Activated T-helper 1 cell treated with anti-CD3 and anti-CD28 coated beads, Interleukin-2, amount 50 U/mL, for 16 hours (primary cell): Measurements from ENCODE around the gene FBXO46.
"Not testable (repeated sequence)": the region's sequence is repeated elsewhere in the genome, so short reads cannot be mapped to it uniquely, and the experiment has no call there.

Source experiments
- DNase-seq, 2 donors: peaks; one replicate each; pipeline ENCODE4 v3.0.0-alpha.2; 2020; ENCODE audit warnings: low read depth in 1 of 2, low spot score in 1 of 2

Gene FBXO46

DNA sequence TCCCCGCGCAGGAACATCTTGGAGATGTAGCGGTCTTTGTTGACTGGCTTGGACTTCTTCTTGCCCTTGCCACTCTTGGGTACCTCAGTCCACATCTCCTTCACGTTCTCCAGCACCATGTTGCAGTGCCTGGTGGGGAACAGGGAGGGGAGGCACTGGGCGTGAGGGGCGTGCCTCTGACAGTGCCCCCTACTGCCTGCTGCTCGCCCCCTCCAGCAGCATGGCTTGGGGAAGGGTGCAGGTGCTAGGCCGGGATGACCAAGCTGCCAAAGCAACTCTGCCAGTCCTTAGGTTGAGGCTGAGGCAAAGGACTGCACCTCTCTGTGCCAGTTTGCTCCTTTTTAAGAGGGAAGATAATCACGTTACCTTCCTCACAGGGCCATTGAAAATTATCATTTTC is 43.1 kb downstream of the FBXO46 start:
- no peak for DNase-seq

DNA sequence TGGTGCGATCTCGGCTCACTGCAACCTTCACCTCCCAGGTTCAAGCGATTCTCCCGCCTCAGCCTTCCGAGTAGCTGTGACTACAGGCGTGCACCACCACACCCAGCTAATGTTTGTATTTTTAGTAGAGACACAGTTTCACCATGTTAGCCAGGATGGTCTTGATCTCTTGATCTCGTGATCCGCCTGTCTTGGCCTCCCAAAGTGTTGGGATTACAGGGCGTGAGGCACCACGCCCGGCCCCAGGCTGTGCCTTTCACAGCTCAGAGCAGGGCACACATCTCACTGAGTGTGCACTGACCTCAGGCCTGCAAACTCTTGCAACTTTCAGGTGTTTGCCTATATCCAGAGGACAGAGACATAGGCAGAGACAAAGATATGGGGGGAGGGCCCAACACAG is 45.7 kb downstream of the FBXO46 start:
- not testable (repeated sequence) for DNase-seq

DNA sequence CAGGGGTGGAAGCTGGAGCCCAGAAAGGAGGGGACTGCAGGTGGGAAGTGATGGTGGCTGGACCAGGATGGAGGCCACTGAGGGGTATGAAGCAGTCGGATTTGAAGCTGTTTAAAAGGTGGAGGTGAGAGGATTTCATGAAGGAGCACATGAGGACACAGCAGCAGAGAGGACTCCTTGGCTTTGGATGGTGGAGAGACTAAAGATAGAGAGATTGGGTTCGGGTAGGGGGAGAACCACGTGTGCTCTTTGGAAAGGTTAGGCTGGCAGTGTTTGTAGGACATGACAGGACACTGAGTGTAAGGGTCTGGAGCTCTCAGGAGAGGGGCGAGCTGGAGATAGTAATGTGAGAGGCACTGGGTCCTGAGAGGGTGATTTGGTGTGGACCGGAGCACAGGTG is 47.8 kb downstream of the FBXO46 start:
- no peak for DNase-seq

DNA sequence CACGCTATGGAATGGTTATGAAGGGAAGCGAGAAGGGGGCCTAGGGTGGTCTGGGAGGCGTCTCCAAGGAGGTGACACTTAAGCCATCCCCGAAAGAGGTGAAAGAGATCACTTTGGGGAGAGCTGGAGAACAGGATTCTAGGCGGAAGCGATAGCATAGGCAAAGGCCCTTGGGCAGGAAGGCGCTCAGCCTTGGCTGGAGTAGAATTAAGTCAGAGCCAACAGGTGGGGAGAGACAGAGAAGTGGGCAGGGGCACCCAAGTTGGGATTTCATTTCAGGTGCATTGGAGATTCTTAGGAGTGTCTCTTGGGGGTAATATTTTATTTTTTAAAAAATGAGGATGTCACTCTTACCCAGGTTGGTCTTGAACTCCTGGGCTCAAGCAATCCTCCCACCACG is 48.6 kb downstream of the FBXO46 start:
- no peak for DNase-seq

DNA sequence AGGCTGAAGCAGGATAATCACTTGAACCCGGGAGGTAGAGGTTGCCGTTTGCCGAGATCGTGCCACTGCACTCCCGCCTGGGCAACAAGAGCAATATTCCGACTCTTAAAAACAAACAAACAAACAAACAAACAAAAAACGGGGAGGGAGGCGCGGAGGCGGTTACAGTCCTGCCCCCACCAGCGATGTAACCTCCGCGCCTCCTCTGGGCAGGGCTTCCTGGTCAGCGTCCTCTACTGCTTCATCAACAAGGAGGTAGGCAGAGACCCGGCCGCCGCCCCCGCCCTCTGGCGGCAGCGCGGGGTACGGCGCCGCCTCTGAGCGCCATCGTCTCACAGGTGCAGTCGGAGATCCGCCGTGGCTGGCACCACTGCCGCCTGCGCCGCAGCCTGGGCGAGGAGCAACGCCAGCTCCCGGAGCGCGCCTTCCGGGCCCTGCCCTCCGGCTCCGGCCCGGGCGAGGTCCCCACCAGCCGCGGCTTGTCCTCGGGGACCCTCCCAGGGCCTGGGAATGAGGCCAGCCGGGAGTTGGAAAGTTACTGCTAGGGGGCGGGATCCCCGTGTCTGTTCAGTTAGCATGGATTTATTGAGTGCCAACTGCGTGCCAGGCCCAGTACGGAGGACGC is 49.2 kb downstream of the FBXO46 start:
- DNase-seq: peak; percentile 80

DNA sequence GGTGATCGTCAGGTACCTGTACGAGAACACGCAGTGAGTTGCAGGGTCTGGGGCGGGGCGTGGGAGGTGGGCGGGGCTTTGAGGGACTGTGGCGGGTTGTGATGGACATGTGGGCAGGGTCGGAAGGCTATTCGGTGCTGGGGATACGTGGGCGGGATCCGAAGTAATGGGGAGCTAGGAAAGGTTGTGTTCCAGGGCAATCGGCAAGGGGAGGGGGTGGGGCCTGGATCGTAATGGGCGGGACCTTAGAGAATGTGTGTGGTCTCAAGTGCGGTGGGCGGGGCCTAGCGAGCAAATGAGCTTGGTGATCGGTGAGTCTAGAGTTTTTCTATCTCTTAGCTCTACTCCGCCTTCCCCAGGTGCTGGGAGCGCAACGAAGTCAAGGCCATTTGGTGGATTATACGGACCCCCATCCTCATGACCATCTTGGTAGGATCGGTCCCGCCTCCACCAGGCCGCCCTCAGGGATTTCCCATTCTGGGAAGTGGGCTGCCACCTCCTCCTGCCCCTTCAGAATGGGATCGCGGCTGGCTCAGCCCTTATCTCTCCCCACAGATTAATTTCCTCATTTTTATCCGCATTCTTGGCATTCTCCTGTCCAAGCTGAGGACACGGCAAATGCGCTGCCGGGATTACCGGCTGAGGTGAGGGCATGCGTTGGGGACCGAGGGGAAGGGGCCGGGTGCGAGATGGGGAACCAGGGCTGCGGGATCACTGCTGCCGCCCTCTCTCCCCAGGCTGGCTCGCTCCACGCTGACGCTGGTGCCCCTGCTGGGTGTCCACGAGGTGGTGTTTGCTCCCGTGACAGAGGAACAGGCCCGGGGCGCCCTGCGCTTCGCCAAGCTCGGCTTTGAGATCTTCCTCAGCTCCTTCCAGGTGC is 53.1 kb downstream of the FBXO46 start:
- DNase-seq: peak; percentile 50 to 61

DNA sequence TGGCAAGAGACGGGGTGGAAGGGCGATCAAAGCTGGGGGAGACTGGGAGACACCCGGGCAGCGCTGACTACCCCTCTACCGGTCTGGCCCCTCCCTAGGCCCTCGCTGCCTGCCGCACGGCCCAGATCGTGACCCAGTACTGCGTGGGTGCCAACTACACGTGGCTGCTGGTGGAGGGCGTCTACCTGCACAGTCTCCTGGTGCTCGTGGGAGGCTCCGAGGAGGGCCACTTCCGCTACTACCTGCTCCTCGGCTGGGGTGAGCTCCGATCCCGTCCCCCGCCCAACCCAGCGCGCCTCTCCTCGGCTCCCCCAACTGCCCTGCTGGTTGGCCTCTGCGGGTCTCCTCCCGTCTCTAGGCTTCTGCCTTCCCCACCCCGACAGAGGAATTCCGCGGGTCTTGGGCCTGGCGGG is 53.8 kb downstream of the FBXO46 start:
- DNase-seq: peak; percentile 12 to 27

DNA sequence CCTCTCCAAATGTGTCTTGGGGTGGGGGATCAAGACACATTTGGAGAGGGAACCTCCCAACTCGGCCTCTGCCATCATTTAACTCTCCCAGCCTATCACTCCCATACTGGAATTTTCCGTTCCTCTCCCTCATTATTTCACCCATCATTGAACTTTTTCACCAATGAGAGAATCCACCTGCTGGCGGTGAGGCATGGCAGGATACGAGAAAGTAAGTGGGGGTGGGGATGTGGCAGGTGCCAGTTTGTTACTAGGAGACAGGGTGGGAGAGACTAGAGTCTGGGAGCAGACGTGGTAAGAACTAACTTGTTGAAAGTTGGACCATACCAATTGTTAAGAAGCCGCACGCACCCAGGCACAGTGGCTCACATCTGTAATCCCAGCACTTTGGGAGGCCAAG is 55.8 kb downstream of the FBXO46 start:
- no peak for DNase-seq

DNA sequence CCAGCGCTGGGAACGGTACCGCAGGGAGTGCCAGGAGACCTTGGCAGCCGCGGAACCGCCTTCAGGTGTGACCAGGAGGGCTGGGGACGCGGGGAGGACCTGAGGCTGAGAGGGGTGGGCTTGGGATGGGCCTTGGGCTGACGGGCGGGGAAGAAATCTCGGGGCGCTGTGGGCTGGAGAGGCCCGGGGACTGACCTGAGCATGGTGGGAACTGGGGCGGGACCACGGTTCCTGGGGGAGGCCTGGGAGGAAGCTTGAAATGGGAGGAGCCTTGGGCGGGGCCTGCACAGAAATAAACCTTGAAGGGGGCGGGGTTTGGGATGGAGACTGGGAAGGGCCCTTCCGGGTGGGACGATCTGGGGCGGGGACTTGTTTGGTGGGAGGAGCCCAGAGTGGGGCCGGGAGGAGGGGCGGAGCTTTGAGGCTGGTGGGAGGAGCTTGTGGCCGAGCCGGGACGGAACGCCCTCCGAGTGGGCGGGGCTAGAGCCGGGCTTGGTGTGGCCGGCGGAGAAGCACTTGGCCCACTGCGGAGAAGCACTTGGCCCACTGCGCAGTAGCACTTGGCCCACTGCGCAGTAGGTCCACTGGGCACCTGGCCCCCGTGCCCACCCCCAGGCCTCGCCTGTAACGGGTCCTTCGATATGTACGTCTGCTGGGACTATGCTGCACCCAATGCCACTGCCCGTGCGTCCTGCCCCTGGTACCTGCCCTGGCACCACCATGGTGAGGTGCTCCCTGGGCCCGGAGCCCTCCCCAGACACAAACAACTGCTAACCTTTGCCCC is 59.8 kb downstream of the FBXO46 start:
- DNase-seq: peak in 1 of 2 donors; percentile 28

DNA sequence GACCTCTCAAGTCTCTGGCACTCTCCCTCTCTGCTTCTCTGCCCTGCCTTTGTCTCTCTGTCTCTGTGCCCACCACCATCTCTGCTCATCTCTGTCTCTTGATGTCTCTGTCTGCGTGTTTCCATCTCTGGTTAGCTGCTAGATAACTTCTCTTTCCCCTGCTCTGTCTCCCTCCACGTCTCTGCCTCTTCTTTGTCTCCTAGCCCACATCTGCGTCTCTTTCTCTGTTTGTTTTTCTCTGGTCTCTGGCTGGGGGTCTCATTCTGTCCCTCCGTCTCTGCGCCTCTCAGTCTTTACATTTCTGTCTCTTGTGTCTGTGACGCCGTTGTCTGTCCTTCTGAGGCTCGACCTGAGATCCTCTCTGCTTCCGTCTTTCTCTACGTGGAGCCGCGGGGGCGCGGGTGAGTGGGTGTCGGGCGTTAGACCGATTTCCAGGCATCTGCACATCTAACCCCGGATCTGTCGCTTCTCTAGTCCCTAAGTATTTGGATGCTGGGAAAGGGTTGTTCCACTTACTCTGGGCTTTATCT is 62.3 kb downstream of the FBXO46 start:
- DNase-seq: no peak

DNA sequence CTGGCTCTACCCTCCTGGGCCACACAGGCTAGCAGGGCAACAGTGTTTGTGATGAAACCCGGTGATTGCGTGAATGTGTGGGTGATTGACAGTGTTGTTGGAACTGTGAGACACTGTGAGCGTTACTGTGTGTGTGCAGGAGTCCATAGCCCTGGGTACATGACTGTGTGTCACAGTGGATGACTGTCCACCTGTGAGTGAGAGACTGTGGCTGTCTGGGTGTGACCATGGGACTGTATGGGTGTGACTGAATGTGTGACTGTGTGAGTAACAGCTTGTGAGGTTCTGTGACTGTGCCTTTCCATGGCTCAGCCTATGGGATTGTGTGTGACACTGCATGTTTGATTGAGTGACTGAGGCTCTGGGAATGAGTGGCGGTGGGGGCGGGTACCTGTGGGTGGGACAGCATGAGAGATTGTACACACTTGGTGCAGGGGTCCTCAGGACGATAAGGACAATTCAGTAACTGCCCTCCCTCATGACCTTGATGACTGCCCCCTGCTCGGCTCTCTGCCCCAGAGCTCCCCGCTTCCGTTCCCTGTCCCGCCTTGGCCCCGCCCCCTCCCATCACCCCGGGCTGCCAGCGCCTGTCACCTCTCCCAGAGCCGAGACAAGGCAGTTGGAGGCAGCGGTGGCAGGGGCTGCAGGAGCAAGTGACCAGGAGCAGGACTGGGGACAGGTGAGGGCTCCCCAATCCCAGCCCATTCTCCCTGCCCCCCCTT is 62.9 kb downstream of the FBXO46 start, which contains the start of gene GIPR:
TSS of gene GIPR (plus strand) at position 602 of the 722 bp plus-strand sequence. CDS start 1,300 bp downstream, outside the sequence.
- DNase-seq: peak; percentile 32 to 33

DNA sequence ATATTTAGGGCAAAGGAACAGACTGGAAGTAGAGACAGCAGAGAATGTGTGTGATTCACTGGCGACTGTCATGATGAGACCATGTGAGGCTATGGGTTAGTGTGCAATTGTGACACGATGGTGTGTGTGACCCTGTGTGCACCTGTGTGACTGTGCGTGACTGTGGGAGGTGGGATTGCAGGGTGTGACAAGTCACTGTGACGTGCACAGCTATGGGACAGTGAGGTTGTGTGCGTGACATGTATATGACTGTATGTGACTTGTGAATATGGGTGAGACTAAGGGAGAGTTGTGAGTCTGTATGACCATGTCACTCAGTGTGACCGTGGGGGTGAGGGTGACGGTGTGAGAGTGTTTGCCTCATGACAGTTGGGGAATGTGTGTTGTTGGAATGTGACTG is 66.1 kb downstream of the FBXO46 start:
- no peak for DNase-seq

DNA sequence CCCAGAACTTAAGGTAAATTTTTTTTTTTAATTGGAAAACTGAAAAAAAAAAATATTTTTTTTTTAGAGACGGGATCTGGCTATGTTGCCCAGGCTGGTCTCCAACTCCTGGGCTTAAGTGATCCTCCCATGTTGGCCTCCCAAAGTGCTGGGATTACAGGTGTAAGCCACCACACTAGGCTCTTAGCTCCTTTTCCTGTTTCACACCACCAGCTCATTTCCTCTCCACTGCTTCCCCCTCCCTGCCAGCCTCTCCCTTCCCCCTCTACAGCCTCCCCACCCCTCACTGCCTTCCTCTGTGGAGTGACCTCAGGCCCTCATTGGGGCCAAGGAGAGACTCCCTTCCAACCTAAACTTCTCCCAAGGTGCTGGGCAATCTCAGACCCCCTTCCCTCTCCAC is 66.9 kb downstream of the FBXO46 start:
- no peak for DNase-seq

DNA sequence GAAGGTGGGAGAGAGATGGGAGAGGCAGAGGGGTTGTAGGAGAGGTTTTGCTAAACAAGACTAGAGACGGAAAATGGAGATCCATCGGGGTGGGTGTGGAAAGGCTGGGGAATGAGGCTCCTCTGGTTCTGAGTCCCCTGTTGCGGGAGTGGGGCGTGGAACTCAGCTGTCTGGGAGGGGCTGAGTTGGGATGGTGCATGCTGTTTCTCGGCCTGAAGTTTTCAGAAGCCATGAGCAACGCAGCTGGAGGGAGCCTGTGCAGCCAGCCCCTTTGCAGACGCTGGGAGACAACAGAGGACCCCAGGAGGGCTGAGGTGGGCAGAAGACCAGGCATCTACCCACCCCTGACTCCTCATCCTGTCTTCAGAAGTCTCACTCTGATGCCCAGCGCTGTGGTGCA is 70.1 kb downstream of the FBXO46 start:
- DNase-seq: no peak
